HG03571 (cell line): ENCODE data around the gene SZT2.
"Not testable (repeated sequence)": the region's sequence is repeated elsewhere in the genome, so short reads cannot be mapped to it uniquely, and the experiment has no call there.

ENCODE experiments used
- ATAC-seq: cut with Tn5 transposase; IDR thresholded peaks from one replicate; pipeline ENCODE4 v1.9.1; 2021; ENCODE audit not compliant: unreplicated experiment

The SZT2 gene

DNA sequence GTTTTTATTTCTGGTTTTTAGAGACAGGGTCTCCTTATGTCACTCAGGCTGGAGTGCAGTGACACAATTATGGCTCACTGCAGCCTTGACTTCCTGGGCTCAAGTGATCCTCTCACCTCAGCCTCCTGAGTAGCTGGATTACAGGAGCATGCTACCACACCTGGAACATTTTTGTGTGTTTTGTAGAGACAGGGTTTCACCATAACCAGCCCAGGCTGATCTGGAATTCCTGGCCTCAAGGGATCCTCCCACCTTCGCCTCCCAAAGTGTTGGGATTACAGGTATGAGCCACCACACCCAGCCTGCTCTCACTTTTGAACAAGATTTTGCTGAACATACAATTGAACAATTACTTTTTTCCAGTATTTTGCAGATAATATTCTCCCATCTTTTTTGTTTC, 88.0 kb downstream of the SZT2 start:
- no peak for ATAC-seq

DNA sequence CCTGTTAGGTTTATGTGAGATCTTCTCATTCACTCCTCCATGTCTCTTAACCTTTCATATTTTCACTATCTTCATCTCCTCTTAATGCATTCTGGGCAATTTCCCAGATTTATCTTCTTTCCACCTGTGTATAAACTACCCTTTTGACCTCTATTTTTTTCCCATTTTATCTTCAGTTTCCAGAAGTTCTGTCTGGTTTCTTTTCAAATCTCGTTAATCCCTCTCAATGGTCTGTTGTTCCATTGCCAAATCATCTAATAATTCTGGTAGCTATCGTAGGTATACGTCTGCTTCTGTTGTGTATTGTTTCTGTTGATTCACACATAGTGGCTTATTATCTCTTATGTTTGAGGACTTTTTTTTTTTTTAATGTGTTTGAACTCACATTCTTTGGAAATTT, 89.7 kb downstream of the SZT2 start:
- ATAC-seq = no peak

DNA sequence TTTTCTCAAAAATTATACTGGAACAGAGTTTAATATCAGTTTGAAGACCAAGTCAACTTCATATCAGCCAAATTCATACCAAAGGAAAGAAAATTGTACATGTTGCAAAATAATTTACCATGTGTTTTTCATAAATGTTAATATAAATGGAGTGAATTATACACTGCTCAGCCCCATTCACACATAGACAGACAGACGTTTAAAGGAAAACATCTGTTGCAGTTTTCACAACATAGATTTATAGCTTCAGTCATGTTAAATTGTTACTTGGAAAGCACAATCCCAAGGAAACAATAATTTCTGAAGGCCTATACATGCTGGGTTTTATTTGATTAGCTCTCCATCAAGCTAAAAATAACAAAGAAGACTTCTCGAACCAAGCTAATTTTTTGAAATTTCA, 91.8 kb downstream of the SZT2 start:
- no peak for ATAC-seq

DNA sequence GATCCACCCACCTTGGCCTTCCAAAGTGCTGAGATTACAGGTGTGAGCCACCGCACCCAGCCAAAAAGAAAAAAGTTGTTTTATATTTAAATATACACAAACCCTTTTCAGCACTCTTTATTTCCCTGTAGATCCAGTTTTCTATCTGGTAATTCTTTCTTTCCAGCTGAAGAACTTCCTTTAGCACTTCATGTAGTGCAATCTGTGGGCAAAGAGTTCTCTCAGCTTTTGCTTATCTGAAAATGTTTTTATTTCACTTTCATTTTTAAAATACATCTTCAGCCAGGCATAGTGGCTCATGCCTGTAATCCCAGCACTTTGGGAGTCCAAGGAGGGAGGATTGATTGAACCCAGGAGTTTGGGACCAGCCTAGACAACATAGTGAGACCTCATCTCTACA, 92.5 kb downstream of the SZT2 start:
- no peak for ATAC-seq

DNA sequence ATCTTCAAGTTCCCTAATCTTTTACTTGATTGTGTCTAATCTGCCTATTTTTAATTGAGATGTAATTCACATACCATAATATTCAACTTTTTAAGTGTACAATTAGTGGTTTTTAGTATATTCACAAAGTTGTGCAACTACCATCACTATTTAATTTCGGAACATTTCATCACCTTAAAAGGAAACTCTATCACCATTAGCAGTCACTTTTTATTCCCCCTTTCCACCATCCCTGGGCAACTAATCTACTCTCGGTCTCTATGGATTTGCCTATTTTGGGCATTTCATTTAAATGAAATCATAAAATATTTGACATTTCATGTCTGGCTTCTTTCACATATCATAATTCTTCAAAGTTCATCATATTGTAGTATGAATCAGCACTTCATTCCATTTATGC, 94.7 kb downstream of the SZT2 start:
- no peak for ATAC-seq

DNA sequence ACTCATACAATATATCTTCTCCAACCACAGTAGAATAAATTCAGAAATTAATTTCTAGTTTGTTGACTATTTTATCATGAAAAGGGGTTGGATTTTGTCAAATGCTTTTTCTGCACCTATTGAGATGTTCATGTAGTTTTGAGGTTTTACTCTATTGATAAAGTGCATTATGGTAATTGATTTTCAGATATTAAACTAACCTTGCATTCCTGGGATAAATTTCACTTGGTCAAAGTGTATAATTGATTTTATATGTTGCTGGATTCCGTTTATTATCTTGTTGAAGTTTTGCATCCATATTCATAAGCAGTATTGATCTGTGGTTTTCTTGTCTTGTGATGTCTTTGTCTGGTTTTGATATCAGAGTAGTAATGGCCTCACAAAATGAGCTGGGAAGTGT, 98.5 kb downstream of the SZT2 start:
- ATAC-seq = no peak

DNA sequence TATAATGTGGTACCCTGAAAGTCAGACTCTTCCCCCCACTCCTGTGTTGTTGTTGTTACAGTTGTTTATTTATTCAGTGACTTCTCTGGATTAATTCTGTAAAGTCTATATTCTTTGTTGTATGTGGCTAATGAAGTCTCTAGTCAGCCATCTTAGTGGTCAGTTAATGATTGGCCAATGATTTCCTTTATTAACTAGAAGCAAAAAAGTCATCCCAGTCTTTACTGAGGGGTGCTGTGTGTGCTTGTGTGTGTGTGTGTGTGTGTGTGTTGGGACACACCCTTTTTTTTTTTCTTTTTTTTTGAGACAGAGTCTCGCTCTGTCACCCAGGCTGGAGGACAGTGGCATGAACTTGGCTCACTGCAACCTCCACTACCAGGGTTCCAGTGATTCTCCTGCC, 101.4 kb downstream of the SZT2 start:
- ATAC-seq = no peak

DNA sequence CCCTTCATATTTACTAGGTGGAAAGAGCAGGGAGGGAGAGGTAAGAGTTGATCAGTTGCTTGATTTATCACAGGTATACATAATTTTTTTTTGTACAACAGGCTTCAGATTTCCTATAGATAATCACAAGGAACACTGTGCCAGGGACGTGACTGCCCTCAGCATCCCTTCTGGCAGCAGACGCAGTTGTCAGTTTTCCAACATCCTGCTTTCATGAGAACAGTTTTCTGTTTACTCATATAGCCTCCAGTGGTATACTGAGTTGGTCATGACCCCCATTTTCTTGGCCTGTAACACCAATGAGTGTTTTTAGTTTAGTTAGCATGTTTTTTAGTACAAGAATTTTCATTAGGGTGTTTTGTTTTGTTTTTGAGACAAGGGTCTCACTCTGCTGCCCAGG, 103.1 kb downstream of the SZT2 start:
- no peak for ATAC-seq

DNA sequence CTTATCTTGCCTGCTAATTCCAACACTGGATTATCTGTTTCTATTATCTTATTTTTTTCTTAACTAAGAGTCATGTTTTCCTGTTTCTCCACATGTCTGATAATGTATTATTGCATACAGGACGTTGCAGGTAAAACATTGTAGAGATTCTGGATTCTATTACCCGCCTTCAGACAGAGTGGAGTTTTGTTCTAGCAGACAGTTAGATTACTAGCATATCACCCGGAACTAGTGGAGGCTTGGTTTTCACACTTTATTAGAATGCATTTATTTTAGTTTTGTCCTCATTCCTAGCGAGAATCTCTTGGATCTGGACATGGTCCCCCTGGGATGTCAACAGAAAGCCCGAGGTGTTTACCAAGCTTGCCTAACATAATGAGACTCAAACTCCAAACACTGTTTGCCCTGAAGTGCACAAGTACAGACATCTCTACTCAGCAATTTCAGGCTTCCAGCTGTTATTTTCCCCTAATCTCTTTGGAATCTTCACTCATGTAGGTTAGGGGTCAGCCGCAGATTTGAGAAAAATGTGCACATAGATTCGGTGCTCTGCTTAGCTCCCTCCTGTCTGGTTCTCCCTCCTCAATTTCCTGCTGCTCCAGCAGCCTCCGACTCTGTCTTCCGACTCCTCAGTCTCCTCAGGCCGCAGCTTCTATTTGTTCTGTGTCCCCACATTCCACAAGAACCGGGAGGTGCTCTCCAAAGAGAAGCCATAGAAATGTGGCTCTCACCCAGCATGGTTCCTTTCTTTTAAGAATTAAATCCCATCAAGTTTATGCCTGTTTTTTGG, 104.2 kb downstream of the SZT2 start:
- ATAC-seq = no peak

DNA sequence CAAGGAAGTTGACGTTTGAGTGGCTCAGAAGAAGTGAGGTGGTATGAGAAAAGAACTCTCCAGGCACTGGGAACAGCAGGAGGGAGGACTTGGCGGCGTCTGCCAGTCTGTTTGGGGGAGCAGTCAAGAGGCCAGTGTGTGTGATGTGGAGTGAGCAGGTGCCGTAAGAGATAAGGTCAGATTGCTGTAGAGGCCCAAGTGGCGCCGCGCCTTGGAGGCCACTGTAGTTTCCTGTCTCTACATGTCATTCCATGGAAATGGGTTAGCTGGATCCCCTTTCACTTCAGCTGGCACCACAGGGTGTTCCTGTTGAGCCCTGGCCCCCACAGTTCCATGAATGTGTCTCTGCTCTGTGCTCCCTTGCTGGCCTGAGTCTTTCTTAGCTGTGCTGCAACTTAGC, 105.5 kb downstream of the SZT2 start:
- no peak for ATAC-seq

DNA sequence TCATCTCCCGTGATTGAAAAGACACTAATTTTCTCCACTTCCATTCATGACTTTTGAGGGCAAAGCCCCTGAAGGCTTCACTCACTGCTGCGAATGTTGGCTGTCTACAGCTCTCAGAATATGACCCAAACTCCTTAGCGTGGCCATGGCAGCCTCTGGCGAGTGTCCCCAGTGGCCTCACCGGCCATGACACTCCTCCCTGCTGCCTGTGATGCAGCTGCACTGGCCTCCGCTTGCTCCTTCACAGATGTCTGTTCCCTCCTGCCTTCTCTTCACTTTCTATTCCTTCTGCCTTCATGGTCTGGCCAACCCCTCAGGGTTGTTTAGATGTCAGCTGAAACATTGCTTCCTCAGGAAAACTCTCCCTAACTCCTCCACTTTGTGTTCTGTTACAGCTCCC, 110.2 kb downstream of the SZT2 start:
- no peak for ATAC-seq

DNA sequence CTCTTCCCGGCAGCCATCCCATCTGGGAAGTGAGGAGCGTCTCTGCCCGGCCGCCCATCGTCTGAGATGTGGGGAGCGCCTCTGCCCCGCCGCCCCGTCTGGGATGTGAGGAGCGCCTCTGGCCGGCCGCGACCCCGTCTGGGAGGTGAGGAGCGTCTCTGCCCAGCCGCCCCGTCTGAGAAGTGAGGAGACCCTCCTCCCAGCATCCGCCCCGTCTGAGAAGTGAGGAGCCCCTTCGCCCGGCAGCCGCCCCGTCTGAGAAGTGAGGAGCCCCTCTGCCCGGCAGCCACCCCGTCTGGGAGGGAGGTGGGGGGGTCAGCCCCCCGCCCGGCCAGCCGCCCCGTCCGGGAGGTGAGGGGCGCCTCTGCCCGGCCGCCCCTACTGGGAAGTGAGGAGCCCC, 112.1 kb downstream of the SZT2 start:
- not testable (repeated sequence) for ATAC-seq

DNA sequence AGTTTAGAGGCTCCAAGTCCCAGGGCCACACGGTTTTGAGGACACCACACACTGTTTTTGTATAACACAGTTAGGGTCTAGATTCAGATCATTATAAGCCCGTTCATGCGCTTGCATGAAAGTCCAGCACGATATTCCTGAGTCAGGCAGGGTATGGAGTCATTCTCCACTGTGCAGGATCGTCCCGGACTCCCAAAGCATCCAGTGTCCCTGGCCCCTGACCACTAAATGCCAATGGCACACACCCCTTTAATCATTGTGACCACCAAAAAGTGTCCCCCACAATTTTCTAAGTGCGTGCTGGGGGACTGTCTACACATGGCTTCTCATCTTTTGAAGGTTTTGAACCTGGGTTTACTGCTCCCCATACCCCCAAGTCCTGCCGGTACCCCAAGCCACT, 113.8 kb downstream of the SZT2 start:
- ATAC-seq = no peak
